Measurements from ENCODE around the gene FN1.

GRCh38 chr2:215423234-215423633 is 12.6 kb downstream of the FN1 start:
- no peak for TF ChIP-seq CTCF (conservative IDR thresholded peaks at IDR 0.05 in 1 of 2, IDR thresholded peaks at IDR 0.05 in 1 of 2; ENCODE audit: low read depth in 1 of 2, low read length in 2 of 2)
- no peak for TF ChIP-seq EZH2 (IDR thresholded peaks at IDR 0.05; ENCODE audit: low read length, missing control alignments)
